ENCODE data around the gene HLA-DOB. TPM values are rescaled to one million over a fixed set of nuclear protein-coding genes. Genes with fewer than 3 reads are reported as not detected.

Gene HLA-DOB
- 2.8 and 4.2 TPM in 2 replicates for total RNA-seq

DNA sequence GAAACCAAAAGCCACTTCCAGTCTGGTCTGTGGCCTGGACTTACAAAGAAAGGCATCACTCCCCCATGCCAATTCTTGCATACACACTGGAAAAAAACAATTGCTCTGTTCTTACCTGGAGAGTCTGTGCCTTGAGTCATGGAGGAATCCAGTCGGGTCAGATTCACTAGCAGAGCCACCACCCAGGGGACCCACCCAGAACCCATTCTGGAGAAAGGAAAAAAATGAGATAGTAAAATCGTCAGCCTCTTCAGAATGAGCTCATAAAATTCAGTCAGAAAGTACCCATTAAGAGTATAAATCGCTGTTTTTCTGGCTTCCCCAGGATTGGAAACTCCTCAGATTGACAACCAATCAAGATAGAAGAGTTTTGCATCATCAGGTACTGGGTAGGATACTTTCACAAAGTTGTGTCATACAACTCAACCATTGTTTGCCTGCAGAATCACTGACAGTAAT is at the start of gene HLA-DOB:
TSS of gene HLA-DOB (minus strand) at position 257 of the 459 bp plus-strand sequence. CDS start at position 206, 51 bp downstream.
- Mint-ChIP-seq H3K27ac (no peak within 1 kb of the TSS), H3K4me1 (peaks cover 10% of the 10 kb centered on the region), H3K36me3 (ENCODE audit: low read depth) (peaks cover 9% of the 10 kb centered on the region), H3K4me3 (no peak within 1 kb of the TSS), H3K27me3 (no peaks in the 10 kb centered on the region), H3K9me3 (no peaks in the 10 kb centered on the region)
- DNase-seq: peak; percentile 57
- intact Hi-C loops (cut with micrococcal nuclease): no loop called here

DNA sequence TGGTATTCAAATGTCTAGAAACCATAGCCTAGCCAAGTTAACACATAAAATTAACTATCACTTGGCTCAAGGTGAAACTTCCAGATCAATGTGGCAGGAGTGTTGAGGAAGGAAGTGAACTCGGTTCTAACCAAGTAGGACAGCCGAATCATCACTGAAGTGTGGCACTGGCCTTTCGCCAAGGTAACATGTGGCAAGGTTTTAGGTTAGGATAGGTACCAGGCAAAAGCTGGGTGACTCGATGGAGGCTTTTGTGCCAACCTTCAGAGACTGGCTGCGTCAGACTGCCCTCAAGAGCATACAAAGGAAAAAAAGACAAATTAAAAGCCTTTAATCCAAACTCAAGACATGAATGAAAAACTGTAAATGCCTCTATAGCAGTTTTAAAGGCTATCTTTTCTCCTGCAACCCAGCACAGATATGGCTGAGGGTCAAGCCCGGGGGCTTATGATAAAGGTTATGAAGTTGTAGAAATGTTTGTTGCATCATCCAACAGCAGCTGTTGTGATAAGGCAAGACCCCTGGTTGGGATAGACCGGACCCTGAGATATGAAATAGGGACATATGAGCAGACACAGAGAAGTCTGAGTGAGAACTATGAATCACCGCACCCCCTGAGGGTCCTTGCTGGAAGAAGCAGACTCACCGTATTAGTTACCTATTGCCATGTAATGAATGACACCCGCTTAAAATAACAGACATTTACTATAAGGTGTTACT is 49.1 kb upstream of the HLA-DOB start:
- Mint-ChIP-seq H3K9me3 (no peaks in the 10 kb centered on the region), H3K27ac (peak overlapping the region; percentile 68), H3K4me1 (peaks cover 27% of the 10 kb centered on the region), H3K27me3 (no peaks in the 10 kb centered on the region), H3K36me3 (ENCODE audit: low read depth) (peaks cover 27% of the 10 kb centered on the region), H3K4me3 (no peak overlapping the region)
- intact Hi-C loops (cut with micrococcal nuclease): loop anchor here (5.0 kb wide), 1 partner anchor 39 kb away; no protein-coding TSS in a partner anchor
- DNase-seq: peak; percentile 57

DNA sequence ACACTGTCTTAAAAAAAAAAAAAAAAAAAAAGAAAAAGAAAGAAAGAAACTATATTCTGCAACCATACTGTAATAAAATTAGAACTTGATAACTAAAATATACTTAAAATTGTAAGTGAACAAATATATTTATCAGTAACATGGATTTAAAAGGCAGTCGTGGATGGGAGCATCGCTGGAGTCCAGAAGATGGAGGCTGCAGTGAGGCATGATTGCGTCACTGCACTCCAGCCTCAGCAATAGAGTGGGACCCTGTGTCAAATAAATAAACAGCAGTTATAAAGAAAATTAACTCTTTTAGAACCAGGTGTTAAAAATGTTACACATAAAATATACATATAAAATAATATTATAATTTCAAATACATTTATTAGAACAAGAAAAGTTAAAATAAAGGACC is 45.9 kb upstream of the HLA-DOB start:
- Mint-ChIP-seq H3K27me3 (no peaks in the 10 kb centered on the region), H3K9me3 (no peaks in the 10 kb centered on the region), H3K36me3 (ENCODE audit: low read depth) (peaks cover 50% of the 10 kb centered on the region), H3K27ac (no peak overlapping the region), H3K4me1 (peaks cover 39% of the 10 kb centered on the region), H3K4me3 (no peak overlapping the region)
- intact Hi-C loops (cut with micrococcal nuclease): no loop called here
- DNase-seq: no peak

DNA sequence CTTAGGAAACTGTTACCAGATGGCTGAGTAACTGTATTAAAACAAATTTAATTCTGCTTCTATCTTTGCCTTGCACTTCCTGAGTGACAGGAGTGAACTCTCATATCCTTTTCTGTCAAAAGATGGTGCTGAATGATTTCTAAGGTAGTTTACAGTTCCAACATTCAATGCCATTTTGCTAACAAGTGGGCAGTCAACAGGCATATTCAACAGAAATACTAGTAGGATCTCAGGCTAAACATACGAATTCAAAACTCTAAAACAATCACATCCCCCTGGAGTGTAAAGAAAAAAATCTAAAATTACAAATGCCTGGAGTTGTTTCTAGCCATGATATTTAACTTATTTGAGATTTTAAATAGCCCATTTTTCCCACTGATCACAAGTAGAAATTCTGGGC is 43.9 kb upstream of the HLA-DOB start:
- Mint-ChIP-seq H3K36me3 (ENCODE audit: low read depth) (peaks cover 64% of the 10 kb centered on the region), H3K27me3 (no peaks in the 10 kb centered on the region), H3K9me3 (no peaks in the 10 kb centered on the region), H3K27ac (peak overlapping the region; percentile 3), H3K4me1 (peaks cover 42% of the 10 kb centered on the region), H3K4me3 (no peak overlapping the region)
- no peak for DNase-seq
- intact Hi-C loops (cut with micrococcal nuclease): no loop called here

DNA sequence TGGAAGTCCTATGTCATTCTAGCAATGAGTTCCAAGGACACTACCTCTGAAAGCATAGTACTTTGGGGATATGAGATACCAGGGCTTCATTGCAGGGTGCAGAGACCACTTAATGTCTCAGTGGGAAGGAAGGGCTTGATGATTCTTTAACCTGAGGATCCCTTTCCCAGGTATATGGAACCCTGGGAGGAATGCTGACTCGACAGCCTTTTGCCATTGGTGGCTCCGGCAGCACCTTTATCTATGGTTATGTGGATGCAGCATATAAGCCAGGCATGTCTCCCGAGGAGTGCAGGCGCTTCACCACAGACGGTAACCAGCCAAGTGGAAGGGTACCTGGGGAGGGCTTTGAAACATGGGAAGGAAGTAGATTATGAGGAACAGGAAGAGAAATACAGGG is 41.4 kb upstream of the HLA-DOB start:
- H3K27ac Mint-ChIP-seq: peak overlapping the region; percentile 69
- peaks cover 65% of the 10 kb centered on the region for H3K36me3 Mint-ChIP-seq (ENCODE audit: low read depth)
- no peaks in the 10 kb centered on the region for H3K9me3 Mint-ChIP-seq
- H3K4me3 Mint-ChIP-seq: peak overlapping the region; percentile 50
- peaks cover 41% of the 10 kb centered on the region for H3K4me1 Mint-ChIP-seq
- intact Hi-C loops (cut with micrococcal nuclease): loop anchor here (10.0 kb wide), 1 partner anchor 1193 kb away; the partner anchor contains the start of genes C6orf47, CSNK2B, GPANK1 and LY6G5B
- H3K27me3 Mint-ChIP-seq: no peaks in the 10 kb centered on the region
- peak; percentile 49 for DNase-seq

DNA sequence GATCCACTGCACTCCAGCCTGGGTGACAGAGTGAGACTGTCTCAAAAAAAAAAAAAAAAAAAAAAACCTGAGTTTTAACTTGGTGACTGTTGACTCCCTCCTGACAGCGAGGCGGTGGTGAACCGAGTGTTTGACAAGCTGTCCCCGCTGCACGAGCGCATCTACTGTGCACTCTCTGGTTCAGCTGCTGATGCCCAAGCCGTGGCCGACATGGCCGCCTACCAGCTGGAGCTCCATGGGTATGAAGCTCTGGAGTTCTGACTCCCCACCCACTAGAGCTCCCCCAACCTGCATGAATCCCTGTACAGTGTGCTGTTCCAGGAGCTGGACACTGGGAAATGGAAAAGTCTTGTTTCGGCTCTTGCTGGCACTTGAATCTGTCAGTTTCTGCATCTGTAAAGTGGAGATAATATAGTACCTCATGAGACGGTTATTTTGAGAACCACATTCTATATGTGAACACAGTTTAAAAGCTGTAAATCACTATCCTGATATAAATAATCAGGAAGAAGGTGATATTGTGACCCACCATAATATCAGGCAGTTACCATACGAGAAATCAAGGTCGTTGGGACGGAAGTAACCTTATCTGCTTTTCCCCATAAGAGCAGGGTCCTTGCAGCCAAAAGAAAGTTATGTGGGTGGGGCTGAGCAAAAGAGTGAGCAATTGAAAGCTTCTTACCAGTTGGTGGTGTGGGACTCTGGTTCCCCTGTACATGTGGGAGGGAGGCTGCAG is 40.5 kb upstream of the HLA-DOB start:
- intact Hi-C loops (cut with micrococcal nuclease): loop anchor here (10.0 kb wide), 1 partner anchor 1193 kb away; the partner anchor contains the start of genes C6orf47, CSNK2B, GPANK1 and LY6G5B
- peaks cover 41% of the 10 kb centered on the region for H3K4me1 Mint-ChIP-seq
- no peaks in the 10 kb centered on the region for H3K9me3 Mint-ChIP-seq
- peak overlapping the region; percentile 69 for H3K27ac Mint-ChIP-seq
- H3K27me3 Mint-ChIP-seq: no peaks in the 10 kb centered on the region
- H3K4me3 Mint-ChIP-seq: peak overlapping the region; percentile 50
- peak; percentile 52 for DNase-seq
- peaks cover 69% of the 10 kb centered on the region for H3K36me3 Mint-ChIP-seq (ENCODE audit: low read depth)

DNA sequence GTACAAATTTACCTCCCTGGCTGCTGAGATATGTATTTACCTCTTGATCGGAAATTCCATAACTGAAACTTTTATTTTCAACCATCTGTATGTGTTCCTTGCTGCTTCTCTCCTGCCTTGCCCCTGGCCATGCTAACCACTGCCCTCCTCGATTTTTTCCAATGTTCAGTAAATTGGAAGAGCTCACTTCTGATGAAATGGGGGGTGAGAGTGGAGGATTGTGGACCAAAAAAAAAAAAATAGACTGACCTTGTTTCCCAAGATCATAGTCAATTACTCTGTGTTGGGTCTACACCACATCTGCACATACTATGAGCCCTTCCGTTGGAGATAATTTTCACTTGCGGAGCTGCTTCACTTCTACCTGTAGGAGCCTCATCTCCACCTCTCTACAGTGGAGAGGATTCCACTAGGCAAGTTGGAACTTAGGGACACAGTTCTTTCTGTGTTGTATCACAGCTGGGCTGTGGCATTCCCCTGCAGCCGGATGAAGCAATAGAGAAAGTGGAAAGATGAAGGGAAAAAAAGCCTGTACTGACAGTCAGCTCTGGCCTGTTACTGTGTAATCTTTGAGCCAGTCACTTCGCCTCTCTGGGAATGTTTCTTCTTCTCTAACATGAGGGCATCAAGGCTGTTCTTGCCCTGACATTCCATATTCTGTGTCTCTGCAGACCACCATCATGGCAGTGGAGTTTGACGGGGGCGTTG is 38.8 kb upstream of the HLA-DOB start:
- DNase-seq: peak; percentile 60
- Mint-ChIP-seq H3K4me1 (peaks cover 55% of the 10 kb centered on the region), H3K9me3 (no peaks in the 10 kb centered on the region), H3K27ac (peak overlapping the region; percentile 96), H3K27me3 (no peaks in the 10 kb centered on the region), H3K36me3 (ENCODE audit: low read depth) (peaks cover 73% of the 10 kb centered on the region), H3K4me3 (peak overlapping the region; percentile 97)
- intact Hi-C loops (cut with micrococcal nuclease): loop anchor here (10.0 kb wide), 1 partner anchor 1191 kb away; the partner anchor contains the start of genes C6orf47, CSNK2B, GPANK1 and LY6G5B

DNA sequence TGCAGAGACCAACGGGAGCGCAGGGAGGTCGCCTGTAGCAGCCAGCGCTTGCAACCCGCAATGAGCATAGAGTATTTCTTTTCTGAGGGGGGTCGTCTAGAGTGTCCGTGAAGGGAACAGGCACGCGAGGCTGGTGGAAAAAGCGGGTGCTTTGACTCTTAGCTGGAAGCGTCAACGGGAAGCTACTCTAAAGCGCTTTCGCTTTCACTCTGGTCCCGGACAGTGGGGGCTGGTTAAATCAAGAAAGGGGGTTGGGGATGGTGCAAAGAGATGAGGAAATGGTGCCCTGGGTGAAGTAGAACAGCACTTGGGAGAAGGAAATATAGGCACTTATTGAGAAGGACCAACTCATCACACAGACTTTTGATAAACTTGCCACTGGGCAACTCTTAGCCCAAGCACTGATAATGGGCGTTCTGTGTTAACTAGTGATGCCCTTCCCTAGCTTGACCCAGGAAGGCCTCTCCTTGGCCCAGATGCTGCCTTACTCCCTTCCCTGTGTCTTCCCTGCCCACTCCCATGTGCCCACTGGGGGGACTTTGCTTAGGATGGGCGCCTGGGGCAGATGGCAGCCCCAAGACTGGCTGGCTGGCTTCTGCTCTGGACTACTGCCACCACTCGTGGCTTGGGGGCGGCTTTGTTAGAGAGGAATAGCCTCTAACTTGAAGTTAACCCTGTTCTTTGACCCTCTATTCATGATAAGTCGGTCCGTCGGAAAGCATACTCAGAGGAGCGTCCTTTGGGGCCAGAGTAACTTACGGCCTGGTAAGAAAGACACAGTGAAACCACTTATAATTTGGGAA is 37.8 kb upstream of the HLA-DOB start:
- no peaks in the 10 kb centered on the region for H3K27me3 Mint-ChIP-seq
- no peaks in the 10 kb centered on the region for H3K9me3 Mint-ChIP-seq
- peak overlapping the region; percentile 97 for H3K4me3 Mint-ChIP-seq
- intact Hi-C loops (cut with micrococcal nuclease): loop anchor here (1.0 to 10.0 kb wide), 4 partner anchors 14 to 1190 kb away; partner anchors contain the start of genes C6orf47, CSNK2B, GPANK1 and LY6G5B
- peak; percentile 92 for DNase-seq
- H3K27ac Mint-ChIP-seq: peak overlapping the region; percentile 96
- H3K36me3 Mint-ChIP-seq (ENCODE audit: low read depth): peaks cover 78% of the 10 kb centered on the region
- peaks cover 60% of the 10 kb centered on the region for H3K4me1 Mint-ChIP-seq

DNA sequence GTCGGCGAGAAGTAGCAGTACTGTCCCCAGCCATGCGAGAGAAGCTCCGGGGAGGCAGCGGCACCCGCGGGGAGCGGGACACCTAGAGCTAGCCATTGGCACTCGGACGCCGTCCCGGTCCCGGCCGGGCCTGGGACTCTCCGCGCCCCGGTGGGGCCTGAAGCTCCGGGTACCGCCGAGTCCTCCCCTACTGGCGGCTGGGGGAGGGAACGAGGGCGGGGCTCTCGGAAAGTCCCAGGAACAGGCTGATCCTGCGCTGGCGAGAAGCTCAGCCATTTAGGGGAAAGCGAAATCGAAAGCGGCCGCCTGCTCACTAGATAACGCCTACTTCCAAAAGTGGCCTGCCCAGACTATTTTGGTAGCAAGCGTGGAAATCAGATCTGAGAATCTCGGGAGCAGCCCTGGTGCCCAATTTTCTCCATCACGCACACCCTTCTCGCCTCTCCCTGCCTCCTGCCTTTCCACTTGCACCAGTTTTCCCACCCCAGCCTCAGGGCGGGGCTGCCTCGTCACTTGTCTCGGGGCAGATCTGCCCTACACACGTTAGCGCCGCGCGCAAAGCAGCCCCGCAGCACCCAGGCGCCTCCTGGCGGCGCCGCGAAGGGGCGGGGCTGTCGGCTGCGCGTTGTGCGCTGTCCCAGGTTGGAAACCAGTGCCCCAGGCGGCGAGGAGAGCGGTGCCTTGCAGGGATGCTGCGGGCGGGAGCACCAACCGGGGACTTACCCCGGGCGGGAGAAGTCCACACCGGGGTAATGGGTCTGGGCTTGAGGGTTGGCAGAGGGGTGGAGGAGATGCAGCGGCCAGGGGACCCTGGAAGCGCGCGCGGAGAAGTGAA is 37.0 kb upstream of the HLA-DOB start, which contains the start of the genes PSMB9 and TAP1:
TSS of gene PSMB9 (plus strand) at position 652 of the 835 bp plus-strand sequence. CDS start at position 690, 38 bp downstream.
TSS of gene TAP1 (minus strand) at position 164 of the 835 bp plus-strand sequence. CDS start at position 96, 68 bp downstream.
- no peaks in the 10 kb centered on the region for H3K27me3 Mint-ChIP-seq
- intact Hi-C loops (cut with micrococcal nuclease): loop anchor here (1.0 to 10.0 kb wide), 5 partner anchors 9 to 1189 kb away; partner anchors contain the start of genes C6orf47, CSNK2B, GPANK1 and LY6G5B
- peak within 1 kb of the TSS; percentile 97 for H3K4me3 Mint-ChIP-seq
- peaks cover 59% of the 10 kb centered on the region for H3K4me1 Mint-ChIP-seq
- H3K9me3 Mint-ChIP-seq: no peaks in the 10 kb centered on the region
- peak; percentile 98 for DNase-seq
- H3K36me3 Mint-ChIP-seq (ENCODE audit: low read depth): peaks cover 76% of the 10 kb centered on the region
- H3K27ac Mint-ChIP-seq: peak within 1 kb of the TSS; percentile 96

DNA sequence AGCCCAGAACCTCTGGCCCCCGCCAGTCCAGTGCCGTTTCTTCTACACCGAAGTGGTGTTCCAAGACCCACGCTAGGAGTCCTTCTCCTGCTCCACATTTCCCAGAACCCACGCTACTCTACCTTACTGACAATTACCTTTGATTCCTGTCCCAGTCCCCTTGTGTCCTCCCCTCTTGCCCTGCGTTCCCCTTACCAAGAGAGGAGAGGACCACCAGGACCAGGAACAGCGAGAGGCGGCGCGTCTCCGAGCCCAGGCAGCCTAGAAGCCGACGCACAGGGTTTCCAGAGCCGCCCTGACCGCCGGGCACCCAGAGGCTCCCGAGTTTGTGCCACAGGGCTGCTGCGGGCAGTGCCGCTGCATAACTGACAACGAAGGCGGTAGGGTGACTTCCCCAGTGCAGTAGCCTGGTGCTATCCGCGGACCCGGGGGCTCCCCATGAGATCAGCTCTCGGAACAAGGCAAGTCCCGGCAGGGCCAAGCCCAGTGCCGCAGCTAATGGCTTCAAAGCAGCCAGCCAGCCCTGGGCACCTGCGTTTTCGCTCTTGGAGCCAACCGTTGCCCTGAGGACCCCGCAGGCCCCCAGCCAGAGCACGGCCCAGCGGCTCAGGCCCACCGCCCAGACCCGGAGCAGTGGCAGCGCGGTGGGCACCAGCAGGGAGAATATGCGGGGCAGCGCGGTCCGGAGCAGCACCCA is 36.2 kb upstream of the HLA-DOB start:
- no peaks in the 10 kb centered on the region for H3K27me3 Mint-ChIP-seq
- no peaks in the 10 kb centered on the region for H3K9me3 Mint-ChIP-seq
- H3K27ac Mint-ChIP-seq: peak overlapping the region; percentile 91
- peaks cover 61% of the 10 kb centered on the region for H3K4me1 Mint-ChIP-seq
- peak overlapping the region; percentile 97 for H3K4me3 Mint-ChIP-seq
- peak; percentile 85 for DNase-seq
- H3K36me3 Mint-ChIP-seq (ENCODE audit: low read depth): peaks cover 76% of the 10 kb centered on the region
- intact Hi-C loops (cut with micrococcal nuclease): loop anchor here (1.0 to 10.0 kb wide), 3 partner anchors 9 to 1188 kb away; partner anchors contain the start of genes C6orf47, CSNK2B, GPANK1 and LY6G5B

DNA sequence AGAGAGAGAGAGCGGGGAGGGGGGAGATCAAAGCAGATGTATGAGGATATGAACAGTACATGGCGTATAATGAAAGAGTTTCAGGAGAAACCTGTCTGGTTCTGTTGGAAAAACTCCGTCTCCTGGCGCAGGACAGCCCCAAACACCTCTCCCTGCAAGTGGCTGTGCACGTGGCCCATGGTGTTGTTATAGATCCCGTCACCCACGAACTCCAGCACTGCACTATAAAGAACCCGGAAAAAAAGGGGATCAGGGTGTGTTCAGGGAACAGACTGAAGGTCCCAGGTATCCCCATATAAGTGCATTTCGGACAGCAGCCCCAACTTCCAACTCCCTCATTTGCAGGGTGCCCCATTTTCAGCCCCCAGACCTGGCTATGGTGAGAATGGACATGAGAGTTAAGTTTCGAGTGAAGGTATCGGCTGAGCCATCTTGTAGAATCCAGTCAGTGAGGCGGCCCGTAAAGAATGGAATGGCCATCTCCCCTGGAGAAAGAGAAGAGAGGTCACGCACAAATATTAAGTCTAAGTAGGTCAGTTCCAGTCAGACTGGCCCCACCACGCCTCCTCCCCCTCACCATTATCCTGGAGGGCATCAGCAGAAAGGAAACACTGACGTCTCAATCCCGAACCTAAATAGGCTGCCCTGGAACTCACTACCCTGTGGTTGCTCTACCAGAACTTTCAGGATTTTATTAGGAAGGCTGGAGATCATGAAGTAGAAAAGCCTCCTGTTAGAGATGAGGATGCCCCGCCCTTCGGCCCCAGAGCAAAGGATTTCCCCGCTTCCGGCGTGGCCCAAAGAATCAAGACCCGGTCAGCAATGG is 35.4 kb upstream of the HLA-DOB start:
- Mint-ChIP-seq H3K4me3 (peak overlapping the region; percentile 97), H3K36me3 (ENCODE audit: low read depth) (peaks cover 76% of the 10 kb centered on the region), H3K4me1 (peaks cover 61% of the 10 kb centered on the region), H3K27ac (peak overlapping the region; percentile 91), H3K9me3 (no peaks in the 10 kb centered on the region), H3K27me3 (no peaks in the 10 kb centered on the region)
- DNase-seq: peak; percentile 83
- intact Hi-C loops (cut with micrococcal nuclease): loop anchor here (5.0 to 10.0 kb wide), 2 partner anchors 655 to 1187 kb away; partner anchors contain the start of genes C6orf47, CSNK2B, GPANK1 and LY6G5B

All from activated CD4-positive, alpha-beta T cell treated with anti-CD3 and anti-CD28 coated beads, Interleukin-2, amount 10 ng/mL, durations not matched to agents 24 days and 14 days (primary cell).